Spleen (tissue), 7 donors: ENCODE data around the gene PACS2.

Experiments used
- POLR2A ChIP-seq, 3 donors: fragments of 450-650 bp; IDR thresholded peaks; one replicate each; pipeline ENCODE4 v1.5.1; 2017; ENCODE audit warnings: antibody characterized with exemption in 3 of 3, mild to moderate bottlenecking in 1 of 3
- POLR2AphosphoS5 ChIP-seq, 3 donors: sonication (generic); formaldehyde crosslinking; IDR thresholded peaks; one replicate each; pipeline ENCODE4 v1.5.1; 2017; ENCODE audit warnings: antibody characterized with exemption in 3 of 3
- TF ChIP-seq, protein P1 (sequence below), 11 experiments: fragments of 200-600 bp in 7 of 11; fragments of 450-650 bp in 4 of 11; sonication (generic) in 4 of 11; IDR thresholded peaks in 8 of 11; conservative IDR thresholded peaks in 3 of 11; 1 replicate in 7 of 11; 2 replicates in 4 of 11; pipeline versions ENCODE4 v1.4.0 to v1.8.0; 2016 to 2021; ENCODE audit warnings: antibody characterized with exemption in 11 of 11, inconsistent platforms in 4 of 11, mild to moderate bottlenecking in 1 of 11
- donor health status: DM: no; HTN: no; CAD: no; lungs with moderate emphysema.
- donor health status: DM: no; HTN: no; CAD: no.
- donor health status: DM: no; HTN: no; CAD: no.

DNA sequence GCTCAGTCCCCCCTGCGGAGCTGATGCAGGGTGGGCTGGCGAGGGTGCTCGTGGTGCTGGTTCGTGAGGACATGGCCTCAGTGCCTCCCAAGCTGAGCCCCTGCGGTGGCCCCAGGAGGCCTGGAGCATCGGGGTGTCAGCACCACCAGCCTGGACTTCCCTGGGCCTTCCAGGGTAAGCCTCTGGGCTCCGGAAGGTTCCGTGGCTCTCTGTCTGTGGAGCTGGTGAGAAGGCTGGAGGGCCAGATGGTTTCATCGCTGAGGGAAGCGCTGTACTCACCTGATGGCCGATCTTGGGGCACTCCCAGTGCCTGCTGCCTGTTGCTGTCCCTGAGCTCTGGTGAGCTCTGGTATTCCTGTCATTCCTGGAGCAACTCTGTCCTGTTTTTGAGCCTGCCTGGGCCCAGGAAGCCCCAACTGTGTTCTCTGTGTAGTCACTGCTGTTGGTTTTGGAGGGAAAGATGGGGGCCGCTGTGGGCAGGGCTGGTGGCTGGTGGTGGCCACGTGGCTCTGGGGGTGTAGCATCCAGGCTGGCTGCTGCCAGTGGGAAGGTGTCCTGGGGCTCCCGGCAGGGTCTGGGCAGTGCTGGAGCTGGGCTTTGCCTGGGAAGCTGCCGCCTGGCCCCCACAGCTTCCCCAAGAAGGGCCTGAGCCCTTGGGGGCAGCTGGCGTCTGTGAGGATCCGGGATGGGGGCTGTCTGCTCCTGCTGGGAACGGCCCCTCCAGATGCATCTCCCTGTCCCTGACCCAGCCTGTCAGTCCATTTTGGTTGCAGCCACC is 123.4 kb downstream of the PACS2 start:
- no peak for TF ChIP-seq POLR2AphosphoS5 (IDR thresholded peaks at IDR 0.05)
- no peak for TF ChIP-seq POLR2A (IDR thresholded peaks at IDR 0.05)
- TF ChIP-seq, protein P1, sequence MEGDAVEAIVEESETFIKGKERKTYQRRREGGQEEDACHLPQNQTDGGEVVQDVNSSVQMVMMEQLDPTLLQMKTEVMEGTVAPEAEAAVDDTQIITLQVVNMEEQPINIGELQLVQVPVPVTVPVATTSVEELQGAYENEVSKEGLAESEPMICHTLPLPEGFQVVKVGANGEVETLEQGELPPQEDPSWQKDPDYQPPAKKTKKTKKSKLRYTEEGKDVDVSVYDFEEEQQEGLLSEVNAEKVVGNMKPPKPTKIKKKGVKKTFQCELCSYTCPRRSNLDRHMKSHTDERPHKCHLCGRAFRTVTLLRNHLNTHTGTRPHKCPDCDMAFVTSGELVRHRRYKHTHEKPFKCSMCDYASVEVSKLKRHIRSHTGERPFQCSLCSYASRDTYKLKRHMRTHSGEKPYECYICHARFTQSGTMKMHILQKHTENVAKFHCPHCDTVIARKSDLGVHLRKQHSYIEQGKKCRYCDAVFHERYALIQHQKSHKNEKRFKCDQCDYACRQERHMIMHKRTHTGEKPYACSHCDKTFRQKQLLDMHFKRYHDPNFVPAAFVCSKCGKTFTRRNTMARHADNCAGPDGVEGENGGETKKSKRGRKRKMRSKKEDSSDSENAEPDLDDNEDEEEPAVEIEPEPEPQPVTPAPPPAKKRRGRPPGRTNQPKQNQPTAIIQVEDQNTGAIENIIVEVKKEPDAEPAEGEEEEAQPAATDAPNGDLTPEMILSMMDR (IDR thresholded peaks at IDR 0.05 in 8 of 11, conservative IDR thresholded peaks at IDR 0.05 in 3 of 11) = no peak
